Measurements from ENCODE around the gene JARID2. TPM values are rescaled to one million over a fixed set of nuclear protein-coding genes. Genes with fewer than 3 reads are reported as not detected.

JARID2 gene
- total and polyA plus RNA-seq, 10 of the 15 experiments (the other 5 are each of a cell fraction or from before 2014, with no cell fraction given): 4.2 to 21.6 (median 11.7) TPM

GRCh38 chr6:15512721-15513120 is 266.9 kb downstream of the JARID2 start:
- Histone ChIP-seq H3K9ac (ENCODE audit: control insufficient read depth, insufficient read depth, low read length) (no peak overlapping the region), H3K79me2 (ENCODE audit: control insufficient read depth, insufficient read depth, low read length) (no peaks in the 10 kb centered on the region), H3K9me3 (replicated peaks; ENCODE audit: control insufficient read depth, insufficient read depth, low read length) (no peaks in the 10 kb centered on the region), H3K27ac (ENCODE audit: control insufficient read depth, insufficient read depth) (no peak overlapping the region), H2AFZ (ENCODE audit: control insufficient read depth, low read depth, low read length) (no peak overlapping the region), H3K36me3 (ENCODE audit: control insufficient read depth in 2 of 2, insufficient read depth in 2 of 2, low read length in 1 of 2) (peaks cover 32 to 48% of the 10 kb centered on the region in 2 experiments), H3K27me3 (replicated peaks in 1 of 2; ENCODE audit: control insufficient read depth in 2 of 2, insufficient read depth in 2 of 2, low read length in 1 of 2) (no peaks in the 10 kb centered on the region), H3K4me1 (ENCODE audit: control insufficient read depth, insufficient read depth, low read length) (no peaks in the 10 kb centered on the region), H3K4me2 (ENCODE audit: control insufficient read depth, insufficient read depth) (no peak overlapping the region), H4K20me1 (ENCODE audit: control insufficient read depth, insufficient read depth) (no peaks in the 10 kb centered on the region), H3K4me3 (no peak overlapping the region)
- BruUV-seq (replicated peaks): no TSS peak
- in situ Hi-C loops (cut with MboI) (no loop called here), intact Hi-C loops (cut with micrococcal nuclease; ENCODE audit: unreplicated experiment) (no loop called here)
- TF ChIP-seq PBX3 (IDR thresholded peaks at IDR 0.05; ENCODE audit: insufficient replicate concordance, low read depth, low read length): no peak
- TF ChIP-seq SMARCA5 (IDR thresholded peaks at IDR 0.05): no peak
- no peak for TF ChIP-seq NR2F1 (conservative IDR thresholded peaks at IDR 0.05)
- no peak for TF ChIP-seq RUNX3 (IDR thresholded peaks at IDR 0.05; ENCODE audit: low read length)
- ChIA-PET SMC1A (ENCODE audit: uncharacterized antibody, unreplicated experiment) (no interaction called here), RAD21 (ENCODE audit: unreplicated experiment) (interaction anchor here (1.1 kb wide), 1 partner anchor 111 kb away, joined by 5 read pairs; no protein-coding TSS in a partner anchor), POLR2A (interaction anchor here (0.6 kb wide), 1 partner anchor 1087 kb away, joined by 3 read pairs; no protein-coding TSS in a partner anchor), CTCF (interaction anchor here (2.9 kb wide), 1 partner anchor 111 kb away, joined by 19 read pairs; no protein-coding TSS in a partner anchor)
- ATAC-seq (no peak), FAIRE-seq (no peak), DNase-seq (ENCODE audit: low read depth, low spot score) (no peak)
- 86% methylated on average over 9 of the region's 9 CpGs for WGBS (ENCODE audit: insufficient coverage, insufficient replicate concordance, low lambda C conversion rate, missing lambda C conversion rate)

- POLR2A ChIA-PET: interaction anchor here (0.6 kb wide), 1 partner anchor 1086 kb away, joined by 3 read pairs; no protein-coding TSS in a partner anchor
Observed at GRCh38 chr6:15513131-15513771, 267.4 kb downstream of the JARID2 start.

More at GRCh38 chr6:15513131-15513771, 267.4 kb downstream of the JARID2 start:
- DNase-seq (ENCODE audit: low read depth, low spot score): no peak
- no peaks in the 10 kb centered on the region for H3K4me1 ChIP-seq (ENCODE audit: control insufficient read depth, insufficient read depth, low read length)
- intact Hi-C loops (cut with micrococcal nuclease; ENCODE audit: unreplicated experiment) (no loop called here), in situ Hi-C loops (cut with MboI) (no loop called here)
- H3K4me3 ChIP-seq: no peak overlapping the region
- WGBS (ENCODE audit: insufficient coverage, insufficient replicate concordance, low lambda C conversion rate, missing lambda C conversion rate): 88% methylated on average over 31 of the region's 34 CpGs
- no peaks in the 10 kb centered on the region for H3K79me2 ChIP-seq (ENCODE audit: control insufficient read depth, insufficient read depth, low read length)
- ChIA-PET CTCF (interaction anchor here (2.9 kb wide), 1 partner anchor 111 kb away, joined by 19 read pairs; no protein-coding TSS in a partner anchor), SMC1A (ENCODE audit: uncharacterized antibody, unreplicated experiment) (no interaction called here), RAD21 (ENCODE audit: unreplicated experiment) (interaction anchor here (1.1 kb wide), 1 partner anchor 110 kb away, joined by 5 read pairs; no protein-coding TSS in a partner anchor)
- no peak for ATAC-seq
- FAIRE-seq: no peak
- H3K27ac ChIP-seq (ENCODE audit: control insufficient read depth, insufficient read depth): no peak overlapping the region
- H4K20me1 ChIP-seq (ENCODE audit: control insufficient read depth, insufficient read depth): no peaks in the 10 kb centered on the region
- no peaks in the 10 kb centered on the region for H3K27me3 ChIP-seq (replicated peaks in 1 of 2; ENCODE audit: control insufficient read depth in 2 of 2, insufficient read depth in 2 of 2, low read length in 1 of 2)
- H3K4me2 ChIP-seq (ENCODE audit: control insufficient read depth, insufficient read depth): no peak overlapping the region
- TF ChIP-seq CUX1 (IDR thresholded peaks at IDR 0.05; ENCODE audit: insufficient replicate concordance, low read depth, low read length) (no peak), BCL11A (IDR thresholded peaks at IDR 0.05; ENCODE audit: low read depth, low read length) (no peak)
- BruUV-seq (replicated peaks): no TSS peak
- no peak overlapping the region for H3K9ac ChIP-seq (ENCODE audit: control insufficient read depth, insufficient read depth, low read length)
- peaks cover 32 to 50% of the 10 kb centered on the region in 2 experiments for H3K36me3 ChIP-seq (ENCODE audit: control insufficient read depth in 2 of 2, insufficient read depth in 2 of 2, low read length in 1 of 2)
- no peak overlapping the region for H2AFZ ChIP-seq (ENCODE audit: control insufficient read depth, low read depth, low read length)
- H3K9me3 ChIP-seq (replicated peaks; ENCODE audit: control insufficient read depth, insufficient read depth, low read length): no peaks in the 10 kb centered on the region
